ENCODE data around the gene SIRPA. TPM values are rescaled to one million over a fixed set of nuclear protein-coding genes. Genes with fewer than 3 reads are reported as not detected.

The SIRPA gene
- total RNA-seq, 4 donors from 2014 or later, result 9.0 to 46.6 (median 18.6) TPM

DNA sequence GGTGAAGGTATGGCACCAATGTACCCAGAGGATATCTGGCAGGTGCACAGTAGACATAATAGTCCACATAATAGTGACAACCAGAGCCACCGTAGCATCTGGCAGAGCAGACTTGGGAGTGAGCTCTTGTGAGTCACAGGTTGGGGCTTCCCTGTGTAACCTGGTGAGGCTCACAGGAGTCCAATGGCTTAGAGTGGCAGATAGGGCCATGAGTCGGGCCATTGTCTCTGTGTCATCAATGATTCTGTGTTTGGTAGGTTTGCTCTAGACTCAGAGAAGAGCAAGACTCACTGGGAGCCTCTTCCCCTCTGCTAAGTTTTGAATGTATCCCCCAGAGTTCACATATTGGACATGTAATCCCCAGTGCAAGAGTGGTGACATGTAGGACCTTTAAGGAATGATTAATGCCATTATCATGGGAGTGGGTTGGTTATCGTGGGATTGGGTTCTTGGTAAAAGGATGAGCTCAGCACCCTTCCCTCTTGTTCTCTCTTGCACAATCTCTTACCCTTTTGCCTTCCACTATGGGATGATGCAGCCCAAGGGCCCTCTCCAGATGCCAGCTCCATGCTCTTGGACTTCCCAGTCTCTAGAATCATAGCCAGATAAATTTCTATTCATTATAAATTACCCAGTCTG lies 22.6 kb upstream of the SIRPA start:
- in situ Hi-C loops (cut with MboI; ENCODE audit: low pct_ligation_motif_present in 1 of 4, low pct_unique_long_range_greater_than_20kb in 1 of 4, low sequenced_read_pairs in 3 of 4) (no loop called here), intact Hi-C loops (cut with DNase I; ENCODE audit: low total_unique reads) (no loop called here)
- Histone ChIP-seq H3K36me3 (no peaks in the 10 kb centered on the region), H3K4me3 (no peak overlapping the region), H3K27me3 (peaks cover 4% of the 10 kb centered on the region), H3K27ac (no peak overlapping the region), H3K4me1 (peaks cover 0 to 4% (median 0%) of the 10 kb centered on the region in 4 donors), H3K9me3 (no peaks in the 10 kb centered on the region)
- WGBS, 2 donors (ENCODE audit: low coverage in 1 of 2), result 79 to 100% methylated on average over 1 to 3 of the region's 3 CpGs
- no peak for TF ChIP-seq EP300 (IDR thresholded peaks at IDR 0.05; ENCODE audit: low read depth)
- TF ChIP-seq, protein P1, sequence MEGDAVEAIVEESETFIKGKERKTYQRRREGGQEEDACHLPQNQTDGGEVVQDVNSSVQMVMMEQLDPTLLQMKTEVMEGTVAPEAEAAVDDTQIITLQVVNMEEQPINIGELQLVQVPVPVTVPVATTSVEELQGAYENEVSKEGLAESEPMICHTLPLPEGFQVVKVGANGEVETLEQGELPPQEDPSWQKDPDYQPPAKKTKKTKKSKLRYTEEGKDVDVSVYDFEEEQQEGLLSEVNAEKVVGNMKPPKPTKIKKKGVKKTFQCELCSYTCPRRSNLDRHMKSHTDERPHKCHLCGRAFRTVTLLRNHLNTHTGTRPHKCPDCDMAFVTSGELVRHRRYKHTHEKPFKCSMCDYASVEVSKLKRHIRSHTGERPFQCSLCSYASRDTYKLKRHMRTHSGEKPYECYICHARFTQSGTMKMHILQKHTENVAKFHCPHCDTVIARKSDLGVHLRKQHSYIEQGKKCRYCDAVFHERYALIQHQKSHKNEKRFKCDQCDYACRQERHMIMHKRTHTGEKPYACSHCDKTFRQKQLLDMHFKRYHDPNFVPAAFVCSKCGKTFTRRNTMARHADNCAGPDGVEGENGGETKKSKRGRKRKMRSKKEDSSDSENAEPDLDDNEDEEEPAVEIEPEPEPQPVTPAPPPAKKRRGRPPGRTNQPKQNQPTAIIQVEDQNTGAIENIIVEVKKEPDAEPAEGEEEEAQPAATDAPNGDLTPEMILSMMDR (IDR thresholded peaks at IDR 0.05), result no peak
- no peak for TF ChIP-seq POLR2A (IDR thresholded peaks at IDR 0.05)
- no peak for TF ChIP-seq POLR2AphosphoS5 (IDR thresholded peaks at IDR 0.05)
- no peak for DNase-seq

DNA sequence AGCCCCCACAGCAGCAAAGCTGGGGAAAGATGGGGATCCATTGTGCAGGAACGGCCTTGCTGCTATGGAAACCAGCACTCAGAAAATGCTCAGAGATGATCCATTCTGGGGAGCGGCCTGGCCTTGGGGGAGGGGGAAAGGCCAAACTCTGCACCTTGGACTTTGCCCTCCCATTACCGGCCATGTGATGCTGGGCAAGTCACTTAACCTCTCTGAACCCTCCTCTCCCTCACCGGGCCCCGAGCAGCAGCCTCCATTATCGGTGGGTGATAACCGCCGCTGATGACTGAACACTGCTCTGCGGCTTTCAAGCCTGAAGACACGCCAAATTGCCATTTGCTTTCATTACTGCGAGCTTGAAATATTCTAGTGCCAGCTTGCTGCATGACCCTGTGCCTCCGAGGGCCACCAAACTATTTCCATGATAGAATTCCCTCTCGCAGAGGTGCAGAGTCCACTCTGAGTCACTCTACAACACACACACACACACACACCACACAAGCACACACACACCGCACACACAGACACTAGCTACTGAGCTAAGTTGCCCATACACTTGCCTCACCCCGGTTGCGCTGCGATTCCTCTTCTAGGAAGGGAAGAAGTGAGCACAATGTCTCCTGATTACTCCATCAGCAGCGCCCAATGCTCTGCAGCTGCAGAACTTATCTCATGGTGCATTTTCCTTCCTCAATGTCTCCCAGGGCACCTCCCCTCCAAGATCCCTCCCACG lies 20.6 kb upstream of the SIRPA start:
- H3K4me1 ChIP-seq, result peaks cover 0 to 4% (median 0%) of the 10 kb centered on the region in 4 donors
- no peaks in the 10 kb centered on the region for H3K27me3 ChIP-seq
- no peak overlapping the region for H3K4me3 ChIP-seq
- no peak for DNase-seq
- no peaks in the 10 kb centered on the region for H3K9me3 ChIP-seq
- TF ChIP-seq POLR2A (IDR thresholded peaks at IDR 0.05) (no peak), POLR2AphosphoS5 (IDR thresholded peaks at IDR 0.05) (no peak), EP300 (IDR thresholded peaks at IDR 0.05; ENCODE audit: low read depth) (no peak)
- TF ChIP-seq, protein P1 (IDR thresholded peaks at IDR 0.05), result no peak
- no peaks in the 10 kb centered on the region for H3K36me3 ChIP-seq
- in situ Hi-C loops (cut with MboI; ENCODE audit: low pct_ligation_motif_present in 1 of 4, low pct_unique_long_range_greater_than_20kb in 1 of 4, low sequenced_read_pairs in 3 of 4), result no loop called here
- intact Hi-C loops (cut with DNase I; ENCODE audit: low total_unique reads), result no loop called here
- WGBS, 2 donors (ENCODE audit: low coverage in 1 of 2), result 58 to 65% methylated on average over 2 to 19 of the region's 19 CpGs
- H3K27ac ChIP-seq, result peak overlapping the region in 1 of 4 donors; percentile 4

DNA sequence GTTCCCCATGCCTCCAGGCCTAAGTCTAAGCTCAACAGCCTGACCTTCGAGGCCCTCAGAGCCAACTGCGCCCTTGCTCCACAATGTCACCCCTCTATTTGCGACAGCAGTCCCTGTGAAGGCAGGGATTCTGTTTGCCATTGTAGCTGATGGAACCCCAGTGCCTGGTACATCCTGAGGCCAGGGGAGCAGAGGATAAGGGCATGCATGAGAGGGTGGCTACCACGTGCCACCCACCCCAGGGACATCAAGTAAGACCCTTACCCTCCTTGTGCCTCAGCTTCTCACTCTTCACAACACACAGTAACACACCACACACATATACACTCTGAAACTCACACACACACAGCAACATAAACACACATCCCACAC lies 20.0 kb upstream of the SIRPA start:
- no peaks in the 10 kb centered on the region for H3K36me3 ChIP-seq
- peaks cover 0 to 4% (median 0%) of the 10 kb centered on the region in 4 donors for H3K4me1 ChIP-seq
- H3K27me3 ChIP-seq, result no peaks in the 10 kb centered on the region
- intact Hi-C loops (cut with DNase I; ENCODE audit: low total_unique reads), result no loop called here
- H3K27ac ChIP-seq, result peak overlapping the region in 1 of 4 donors; percentile 4
- DNase-seq, result no peak
- H3K4me3 ChIP-seq, result no peak overlapping the region
- TF ChIP-seq EP300 (IDR thresholded peaks at IDR 0.05; ENCODE audit: low read depth) (no peak), POLR2AphosphoS5 (IDR thresholded peaks at IDR 0.05) (no peak), POLR2A (IDR thresholded peaks at IDR 0.05) (no peak)
- TF ChIP-seq, protein P1 (IDR thresholded peaks at IDR 0.05), result no peak
- WGBS, 2 donors (ENCODE audit: low coverage in 1 of 2), result 77% methylated on average over 4 of the region's 4 CpGs; no CpG with 5 or more reads in 1 of the 2 donors
- in situ Hi-C loops (cut with MboI; ENCODE audit: low pct_ligation_motif_present in 1 of 4, low pct_unique_long_range_greater_than_20kb in 1 of 4, low sequenced_read_pairs in 3 of 4), result no loop called here
- H3K9me3 ChIP-seq, result no peaks in the 10 kb centered on the region

DNA sequence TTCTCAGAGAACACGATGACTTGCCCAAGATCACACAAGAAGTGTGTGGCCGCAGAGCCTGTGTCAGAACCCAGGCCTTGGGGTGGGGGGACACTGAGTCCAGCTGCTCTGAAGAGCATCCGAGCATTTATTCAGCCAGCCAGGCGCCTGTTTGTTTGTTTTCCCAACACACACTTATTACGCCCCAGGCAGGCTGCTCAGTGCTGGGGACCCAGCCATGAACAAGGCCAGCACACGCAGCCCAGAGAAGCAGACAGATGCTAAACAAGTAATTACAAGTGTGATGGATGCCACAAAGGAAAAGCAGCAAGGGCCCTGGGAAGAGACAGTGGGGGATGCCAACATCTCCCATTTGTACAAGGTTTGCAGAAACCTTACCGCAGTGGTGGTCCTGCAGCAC lies 19.4 kb upstream of the SIRPA start:
- intact Hi-C loops (cut with DNase I; ENCODE audit: low total_unique reads) (no loop called here), in situ Hi-C loops (cut with MboI; ENCODE audit: low pct_ligation_motif_present in 1 of 4, low pct_unique_long_range_greater_than_20kb in 1 of 4, low sequenced_read_pairs in 3 of 4) (no loop called here)
- TF ChIP-seq POLR2AphosphoS5 (IDR thresholded peaks at IDR 0.05) (no peak), EP300 (IDR thresholded peaks at IDR 0.05; ENCODE audit: low read depth) (no peak), POLR2A (IDR thresholded peaks at IDR 0.05) (no peak)
- TF ChIP-seq, protein P1 (IDR thresholded peaks at IDR 0.05), result no peak
- no peak overlapping the region for H3K4me3 ChIP-seq
- no peaks in the 10 kb centered on the region for H3K27me3 ChIP-seq
- no peak for DNase-seq
- H3K36me3 ChIP-seq, result no peaks in the 10 kb centered on the region
- WGBS, 2 donors (ENCODE audit: low coverage in 1 of 2), result 65 to 92% methylated on average over 4 to 7 of the region's 7 CpGs
- H3K27ac ChIP-seq, result no peak overlapping the region
- no peaks in the 10 kb centered on the region for H3K9me3 ChIP-seq
- H3K4me1 ChIP-seq, result peaks cover 0 to 4% (median 0%) of the 10 kb centered on the region in 4 donors

Data from transverse colon (tissue), 4 donors.